ENCODE data around the gene ZBTB1.

Gene ZBTB1

DNA sequence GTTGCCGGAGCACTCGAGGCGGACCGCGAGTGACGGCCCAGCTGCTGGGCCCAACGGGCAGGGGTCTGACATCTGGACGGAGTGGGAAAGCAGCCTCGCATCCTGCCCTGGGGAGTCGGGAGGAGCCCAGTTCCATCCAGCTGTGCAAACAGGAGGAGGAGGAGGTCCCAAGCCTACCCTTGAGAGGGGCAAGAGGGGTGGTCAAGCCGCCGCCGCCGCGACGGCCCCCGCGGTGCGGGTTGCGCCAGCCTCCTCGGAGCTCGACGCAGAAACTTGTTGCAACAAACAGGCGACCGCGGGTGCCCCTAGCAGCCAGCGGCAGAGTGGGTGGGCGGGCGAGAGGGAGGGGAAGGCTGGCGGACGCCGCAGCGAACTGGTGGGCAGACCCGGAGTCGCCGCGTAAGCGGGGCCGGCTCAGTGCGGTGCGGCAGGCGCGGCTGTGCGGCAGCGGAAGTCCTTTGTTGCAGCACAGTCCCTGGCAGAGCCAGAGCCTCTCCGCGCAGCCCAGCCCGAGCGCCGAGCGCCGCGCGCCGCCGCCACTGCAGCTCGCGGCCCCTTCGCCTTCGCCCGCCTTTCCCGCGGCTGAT lies at the start of gene ZBTB1:
Gene ZBTB1 (plus strand): TSS at position 461 of the 587 bp plus-strand sequence. CDS start 16,735 bp downstream, outside the sequence.
- peak; percentile 82 for DNase-seq (ENCODE audit: low read depth)

DNA sequence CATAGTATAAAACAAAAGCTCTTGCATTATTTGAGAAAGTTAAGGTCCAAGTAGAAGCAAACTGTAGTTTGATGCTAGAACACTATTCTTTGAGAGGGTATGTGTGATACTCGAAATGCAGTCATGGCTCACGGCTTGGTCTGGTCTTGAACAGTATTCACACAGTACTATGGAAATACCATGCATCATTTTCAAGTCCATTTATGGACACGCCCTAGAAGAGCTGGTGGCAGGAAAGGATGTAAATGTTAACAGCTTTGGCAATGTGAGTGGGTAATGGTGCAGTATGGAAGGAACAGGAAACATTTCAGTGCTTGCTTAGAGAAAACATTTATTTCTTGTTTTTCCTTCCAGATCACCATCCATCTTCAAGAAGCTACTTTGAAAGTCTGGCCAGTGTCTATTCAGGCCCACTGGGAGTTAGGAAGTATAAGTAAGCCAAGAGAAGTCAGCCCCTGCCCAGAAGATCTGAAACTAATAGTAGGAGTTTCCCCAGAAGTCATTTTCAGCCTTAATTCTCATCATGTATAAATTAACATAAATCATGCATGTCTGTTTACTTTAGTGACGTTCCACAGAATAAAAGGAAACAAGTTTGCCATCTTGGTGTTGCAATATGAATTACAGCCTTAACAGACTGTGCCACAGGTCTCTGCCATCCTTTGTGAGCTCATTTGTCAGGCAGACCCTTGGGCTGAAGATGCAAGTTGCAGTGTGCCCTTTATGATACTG lies 45.0 kb upstream of the ZBTB1 start:
- no peak for DNase-seq (ENCODE audit: low read depth)

GRCh38 chr14:64461221-64461620 lies 43.3 kb upstream of the ZBTB1 start:
- DNase-seq (ENCODE audit: low read depth) = no peak

DNA sequence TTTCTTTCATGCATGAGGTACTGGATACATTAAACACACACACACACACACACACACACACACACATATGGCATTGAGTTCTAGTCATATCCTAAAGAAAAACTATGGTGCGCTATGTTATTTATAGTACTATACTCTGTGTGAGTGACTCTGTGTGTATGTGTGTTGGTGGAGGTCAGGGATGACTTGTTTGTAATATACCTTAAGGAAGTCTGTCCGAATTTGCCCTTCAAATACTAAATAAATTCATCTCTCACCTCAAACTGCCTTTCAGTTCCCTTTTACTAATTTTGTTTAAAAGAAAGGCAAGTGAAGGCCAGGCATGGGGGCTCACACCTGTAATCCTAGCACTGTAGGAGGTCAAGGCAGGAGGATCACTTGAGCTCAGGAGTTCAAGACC lies 41.4 kb upstream of the ZBTB1 start:
- DNase-seq (ENCODE audit: low read depth) = no peak

DNA sequence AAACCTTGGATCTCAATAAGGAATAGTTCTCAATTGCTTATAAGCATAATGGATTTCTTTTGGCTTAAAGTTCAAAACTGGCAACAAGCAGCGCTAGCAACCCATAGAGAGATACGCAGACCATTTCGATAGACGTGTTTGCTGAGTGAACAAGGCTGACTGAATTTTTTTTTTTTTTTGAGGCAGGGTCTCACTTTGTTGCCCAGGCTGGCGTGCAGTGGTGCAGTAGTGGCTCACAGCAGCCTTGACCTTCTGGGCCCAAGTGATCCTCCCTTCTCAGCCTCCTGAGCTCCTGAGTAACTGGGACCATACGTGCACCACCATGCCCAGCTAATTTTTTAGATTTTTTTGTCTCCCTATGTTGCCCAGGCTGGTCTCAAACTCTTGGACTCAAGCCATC lies 40.7 kb upstream of the ZBTB1 start:
- DNase-seq (ENCODE audit: low read depth) = no peak

- no peak for DNase-seq (ENCODE audit: low read depth)
Measured at GRCh38 chr14:64464651-64465050, 39.9 kb upstream of the ZBTB1 start.

GRCh38 chr14:64465191-64465822 lies 39.3 kb upstream of the ZBTB1 start, which contains the start of gene AKAP5:
Gene AKAP5, plus strand, starts transcription at chr14:64465499. Its CDS starts 2,896 bp downstream, at chr14:64468395.
- DNase-seq (ENCODE audit: low read depth) = peak; percentile 56

- DNase-seq (ENCODE audit: low read depth) = no peak
Measured at GRCh38 chr14:64465831-64466554, 38.6 kb upstream of the ZBTB1 start.

GRCh38 chr14:64467101-64467500 lies 37.5 kb upstream of the ZBTB1 start:
- no peak for DNase-seq (ENCODE audit: low read depth)

- no peak for DNase-seq (ENCODE audit: low read depth)
Measured at GRCh38 chr14:64467566-64467965, 37.0 kb upstream of the ZBTB1 start.

GRCh38 chr14:64468451-64468850 lies 36.1 kb upstream of the ZBTB1 start:
- no peak for DNase-seq (ENCODE audit: low read depth)

GRCh38 chr14:64474041-64474440 lies 30.5 kb upstream of the ZBTB1 start:
- DNase-seq (ENCODE audit: low read depth) = no peak

- DNase-seq (ENCODE audit: low read depth) = no peak
Measured at GRCh38 chr14:64474698-64475097, 29.9 kb upstream of the ZBTB1 start.

GRCh38 chr14:64475585-64476273 lies 28.8 kb upstream of the ZBTB1 start:
- no peak for DNase-seq (ENCODE audit: low read depth)

- no peak for DNase-seq (ENCODE audit: low read depth)
Measured at GRCh38 chr14:64476438-64476837, 28.1 kb upstream of the ZBTB1 start.

GRCh38 chr14:64478634-64479250 lies 25.8 kb upstream of the ZBTB1 start:
- DNase-seq (ENCODE audit: low read depth) = no peak

DNA sequence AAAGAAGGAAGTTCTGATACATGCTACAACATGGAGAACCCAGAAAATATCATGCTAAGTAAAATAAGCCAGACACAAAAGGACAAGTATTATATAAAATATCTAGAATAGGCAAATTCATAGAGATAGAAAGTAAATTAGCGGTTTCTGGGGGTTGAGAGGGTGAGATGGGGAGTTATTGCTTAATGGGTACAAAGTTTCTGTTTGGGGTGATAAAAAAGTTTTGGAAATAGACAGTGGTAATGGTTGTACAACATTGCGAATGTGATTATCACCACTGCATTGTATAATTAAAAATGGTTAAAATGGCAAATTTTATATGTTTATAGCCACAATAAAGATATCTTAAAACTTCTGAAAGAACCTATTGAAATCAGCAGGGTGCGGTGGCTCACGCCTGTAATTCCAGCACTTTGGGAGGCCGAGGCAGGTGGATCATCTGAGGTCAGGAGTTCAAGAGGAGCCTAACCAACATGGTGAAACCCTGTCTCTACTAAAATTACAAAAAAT lies 15.9 kb upstream of the ZBTB1 start:
- DNase-seq (ENCODE audit: low read depth) = no peak

GRCh38 chr14:64491637-64492036 lies 12.9 kb upstream of the ZBTB1 start:
- no peak for DNase-seq (ENCODE audit: low read depth)

DNA sequence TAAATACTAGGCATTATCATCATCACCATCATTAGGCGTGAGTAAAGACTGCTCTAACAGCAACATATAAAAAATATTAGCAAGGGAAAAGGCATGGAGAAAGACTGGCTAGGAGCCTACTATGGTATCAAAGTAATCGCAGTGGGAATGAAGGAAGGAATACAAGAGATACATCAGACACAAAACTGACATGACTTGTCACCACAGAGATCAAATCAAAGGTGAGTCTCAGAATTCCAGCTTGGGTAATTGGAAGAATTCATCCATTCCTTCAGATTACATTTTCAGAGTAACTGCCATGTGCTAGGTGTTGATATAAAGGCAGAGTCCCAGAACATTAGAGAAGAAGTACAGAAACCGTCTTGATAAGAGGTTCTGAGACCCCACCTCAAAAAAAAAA lies 11.1 kb upstream of the ZBTB1 start:
- no peak for DNase-seq (ENCODE audit: low read depth)

DNA sequence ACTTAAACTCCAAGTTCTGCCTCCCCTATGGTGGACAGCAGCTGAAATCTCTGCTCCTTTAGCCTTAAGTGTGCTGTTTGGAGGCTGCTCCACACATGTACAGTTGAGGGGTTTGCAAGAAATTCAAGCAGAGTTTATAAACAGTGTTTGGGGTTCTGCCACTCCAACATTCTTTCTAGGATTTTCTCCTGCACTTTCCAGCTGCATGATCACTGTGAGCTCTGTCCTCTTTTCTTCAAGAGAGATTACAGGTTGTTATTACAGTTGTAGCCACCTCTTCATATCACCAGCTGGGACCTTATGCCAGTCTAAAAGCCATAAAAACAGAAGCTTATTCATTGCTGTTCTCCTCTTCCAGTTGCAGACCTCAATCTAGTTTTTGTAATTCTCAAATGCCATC lies 9.3 kb upstream of the ZBTB1 start:
- no peak for DNase-seq (ENCODE audit: low read depth)

DNA sequence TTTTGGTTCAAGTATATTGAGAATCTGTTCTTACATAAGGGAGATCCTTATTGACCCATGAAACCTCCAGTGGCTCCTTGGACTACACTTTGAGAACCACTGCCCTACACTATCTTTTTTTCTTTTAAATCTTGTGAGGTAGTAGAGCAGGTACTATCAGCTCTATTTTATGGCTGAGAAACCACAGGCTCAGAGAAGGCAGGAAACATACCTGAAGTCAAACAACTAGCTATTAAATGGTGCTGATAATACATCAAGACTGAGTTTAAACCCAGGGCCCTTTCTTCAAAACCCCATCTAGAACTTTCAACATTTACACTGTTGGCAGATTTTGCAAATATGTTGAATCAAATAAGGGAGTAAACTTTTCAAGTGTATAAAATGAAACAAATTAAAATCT lies 7.8 kb upstream of the ZBTB1 start:
- no peak for DNase-seq (ENCODE audit: low read depth)

All from activated T-helper 9 cell treated with anti-CD3 and anti-CD28 coated beads, Interleukin-2, amount 50 U/mL, for 16 hours (primary cell).